HEK293 (cell line): ENCODE data around the gene RBFOX1.

ENCODE experiments used
- CTCF ChIA-PET: fragments of 350-600 bp; formaldehyde crosslinking; extraction: SDS; loops from one replicate; lab custom pipeline; 2021; ENCODE audit warnings: antibody characterized with exemption; lab: Yijun Ruan, JAX
- POLR2A ChIA-PET: fragments of 300-600 bp; formaldehyde crosslinking; extraction: SDS; loops from one replicate; lab custom pipeline; 2020; ENCODE audit warnings: antibody characterized with exemption, inconsistent platforms; lab: Yijun Ruan, JAX
- H3K27ac ChIP-seq: fragments of 200-500 bp; sonication (Bioruptor generic); 2 replicates; pipeline ENCODE4 v1.5.1; 2014; ENCODE audit warnings: low read depth, low read length, control low read depth, inconsistent platforms; ENCODE audit errors: extremely low read depth
- H3K36me3 ChIP-seq, 2 experiments: fragments of 200-500 bp in 1 of 2; sonication (Bioruptor generic) in 1 of 2; 1 replicate in 1 of 2; 2 replicates in 1 of 2; pipeline ENCODE4 v1.5.1; 2014 to 2017; ENCODE audit warnings: inconsistent platforms in 2 of 2, low read length in 2 of 2; ENCODE audit not compliant: control insufficient read depth in 2 of 2, insufficient read depth in 1 of 2
- H3K4me1 ChIP-seq: fragments of 200-500 bp; sonication (Bioruptor generic); 2 replicates; pipeline ENCODE4 v1.5.1; 2014; ENCODE audit warnings: mild to moderate bottlenecking, low read length, inconsistent platforms; ENCODE audit not compliant: control insufficient read depth, insufficient read depth
- H3K4me3 ChIP-seq: 2 replicates; pipeline ENCODE4 v1.5.1; 2011; ENCODE audit warnings: low read depth, mild to moderate bottlenecking, control low read depth, low read length, moderate library complexity
- H3K9me3 ChIP-seq: fragments of 200-500 bp; sonication (Bioruptor generic); 2 replicates; pipeline ENCODE4 v1.5.1; 2014; ENCODE audit warnings: low read depth, low read length, inconsistent platforms; ENCODE audit not compliant: control insufficient read depth, insufficient read depth
- GFI1B ChIP-seq: fragments of 450-650 bp; formaldehyde crosslinking; IDR thresholded peaks from 2 replicates; pipeline ENCODE4 v1.5.1; 2016; ENCODE audit warnings: missing biosample characterization, missing genetic modification characterization
- PATZ1 ChIP-seq: fragments of 450-650 bp; formaldehyde crosslinking; IDR thresholded peaks from 2 replicates; pipeline ENCODE4 v1.5.1; 2016; ENCODE audit warnings: missing biosample characterization, missing genetic modification characterization
- PRDM10 ChIP-seq: fragments of 450-650 bp; formaldehyde crosslinking; IDR thresholded peaks from 2 replicates; pipeline ENCODE4 v1.5.1; 2016; ENCODE audit warnings: missing biosample characterization, missing genetic modification characterization
- TCF7L2 ChIP-seq: IDR thresholded peaks from 2 replicates; pipeline ENCODE4 v1.6.1; 2011; ENCODE audit warnings: low read depth, mild to moderate bottlenecking, inconsistent platforms, low read length, moderate library complexity, borderline replicate concordance
- YY2 ChIP-seq: fragments of 450-650 bp; formaldehyde crosslinking; IDR thresholded peaks from 2 replicates; pipeline ENCODE4 v1.5.1; 2016; ENCODE audit warnings: missing biosample characterization, missing genetic modification characterization
- ZBTB1 ChIP-seq: fragments of 450-650 bp; formaldehyde crosslinking; IDR thresholded peaks from 2 replicates; pipeline ENCODE4 v1.5.1; 2016; ENCODE audit warnings: missing biosample characterization, missing genetic modification characterization
- ZBTB11 ChIP-seq: fragments of 450-650 bp; formaldehyde crosslinking; conservative IDR thresholded peaks from 2 replicates; pipeline ENCODE4 v1.5.1; 2016; ENCODE audit warnings: low read depth, missing biosample characterization, missing genetic modification characterization
- ZBTB49 ChIP-seq: fragments of 450-650 bp; formaldehyde crosslinking; IDR thresholded peaks from 2 replicates; pipeline ENCODE4 v1.5.1; 2016; ENCODE audit warnings: missing biosample characterization, missing genetic modification characterization, low read depth
- ZNF140 ChIP-seq: fragments of 450-650 bp; formaldehyde crosslinking; IDR thresholded peaks from 2 replicates; pipeline ENCODE4 v1.5.1; 2016; ENCODE audit warnings: missing biosample characterization, missing genetic modification characterization
- ZNF146 ChIP-seq: fragments of 450-650 bp; formaldehyde crosslinking; IDR thresholded peaks from 2 replicates; pipeline ENCODE4 v1.5.1; 2016; ENCODE audit warnings: missing biosample characterization, missing genetic modification characterization
- ZNF184 ChIP-seq: fragments of 450-650 bp; IDR thresholded peaks from 2 replicates; pipeline ENCODE4 v1.5.1; 2018; ENCODE audit warnings: missing biosample characterization, mild to moderate bottlenecking, missing genetic modification characterization
- ZNF311 ChIP-seq: fragments of 450-650 bp; formaldehyde crosslinking; IDR thresholded peaks from 2 replicates; pipeline ENCODE4 v1.5.1; 2017; ENCODE audit warnings: missing biosample characterization, missing genetic modification characterization, borderline replicate concordance
- ZNF350 ChIP-seq: fragments of 450-650 bp; formaldehyde crosslinking; IDR thresholded peaks from 2 replicates; pipeline ENCODE4 v1.5.0; 2017; ENCODE audit warnings: missing biosample characterization, mild to moderate bottlenecking, missing genetic modification characterization
- ZNF423 ChIP-seq: fragments of 450-650 bp; formaldehyde crosslinking; IDR thresholded peaks from 2 replicates; pipeline ENCODE4 v1.5.1; 2016; ENCODE audit warnings: missing biosample characterization, missing genetic modification characterization
- ZNF488 ChIP-seq: fragments of 450-650 bp; formaldehyde crosslinking; IDR thresholded peaks from 2 replicates; pipeline ENCODE4 v1.5.1; 2016; ENCODE audit warnings: missing biosample characterization, missing genetic modification characterization
- ZNF501 ChIP-seq: fragments of 450-650 bp; formaldehyde crosslinking; IDR thresholded peaks from 2 replicates; pipeline ENCODE4 v1.5.1; 2016; ENCODE audit warnings: missing biosample characterization, missing genetic modification characterization
- ZNF514 ChIP-seq: fragments of 450-650 bp; formaldehyde crosslinking; IDR thresholded peaks from 2 replicates; pipeline ENCODE4 v1.5.1; 2016; ENCODE audit warnings: missing biosample characterization, missing genetic modification characterization
- ZNF530 ChIP-seq: fragments of 450-650 bp; formaldehyde crosslinking; IDR thresholded peaks from 2 replicates; pipeline ENCODE4 v1.5.1; 2016; ENCODE audit warnings: low read depth, missing biosample characterization, missing genetic modification characterization
- ZNF549 ChIP-seq: fragments of 450-650 bp; IDR thresholded peaks from 2 replicates; pipeline ENCODE4 v1.5.1; 2018; ENCODE audit warnings: missing biosample characterization, missing genetic modification characterization, mild to moderate bottlenecking, inconsistent platforms, moderate library complexity
- ZNF623 ChIP-seq: fragments of 450-650 bp; formaldehyde crosslinking; IDR thresholded peaks from 2 replicates; pipeline ENCODE4 v1.5.1; 2016; ENCODE audit warnings: missing biosample characterization, missing genetic modification characterization
- ZNF707 ChIP-seq: fragments of 450-650 bp; formaldehyde crosslinking; IDR thresholded peaks from 2 replicates; pipeline ENCODE4 v1.5.1; 2016; ENCODE audit warnings: missing biosample characterization, missing genetic modification characterization

RBFOX1 gene

GRCh38 chr16:7644811-7645210 is 312.2 kb downstream of the RBFOX1 start:
- ChIA-PET POLR2A (no interaction called here), CTCF (no interaction called here)
- H3K27ac ChIP-seq = no peak overlapping the region
- H3K36me3 ChIP-seq = no peaks in the 10 kb centered on the region
- no peaks in the 10 kb centered on the region for H3K4me1 ChIP-seq
- no peak overlapping the region for H3K4me3 ChIP-seq
- no peak for TF ChIP-seq ZNF350 (tag by site-specific recombination)
- no peak for TF ChIP-seq ZBTB11 (tag by site-specific recombination)
- TF ChIP-seq ZNF530 (tag by site-specific recombination) = no peak
- TF ChIP-seq ZNF140 (tag by site-specific recombination) = no peak
- no peak for TF ChIP-seq ZNF549 (tag by site-specific recombination)
- TF ChIP-seq ZNF707 = no peak
- no peak for TF ChIP-seq ZNF184 (tag by site-specific recombination)
- TF ChIP-seq TCF7L2 = no peak
- TF ChIP-seq PRDM10 (tag by site-specific recombination) = no peak
- no peak for TF ChIP-seq GFI1B
- no peak for TF ChIP-seq ZBTB49 (tag by site-specific recombination)
- TF ChIP-seq ZNF623 (tag by site-specific recombination) = no peak
- TF ChIP-seq ZNF488 (tag by site-specific recombination) = no peak
- no peaks in the 10 kb centered on the region for H3K9me3 ChIP-seq

- Histone ChIP-seq H3K9me3 (no peaks in the 10 kb centered on the region), H3K27ac (no peak overlapping the region), H3K4me1 (no peaks in the 10 kb centered on the region), H3K36me3 (no peaks in the 10 kb centered on the region), H3K4me3 (no peak overlapping the region)
- CTCF ChIA-PET = no interaction called here
- POLR2A ChIA-PET = no interaction called here
- no peak for TF ChIP-seq PATZ1 (tag by site-specific recombination)
- TF ChIP-seq YY2 (tag by site-specific recombination) = no peak
- TF ChIP-seq ZNF514 (tag by site-specific recombination) = no peak
- no peak for TF ChIP-seq ZBTB1 (tag by site-specific recombination)
- no peak for TF ChIP-seq ZNF311 (tag by site-specific recombination)
- no peak for TF ChIP-seq TCF7L2
- no peak for TF ChIP-seq ZNF146 (tag by site-specific recombination)
- TF ChIP-seq ZNF501 (tag by site-specific recombination) = no peak
- no peak for TF ChIP-seq ZNF423 (tag by site-specific recombination)
Observed at GRCh38 chr16:7646821-7647500, 314.3 kb downstream of the RBFOX1 start.
